Activated T-cell treated with anti-CD3 and anti-CD28 coated beads for 1 hour (primary cell): ENCODE measurements around the gene SFTPD.
A peak's percentile ranks its signal among the peaks of the same experiment; 100 is the strongest.
"Not testable (repeated sequence)": the region's sequence is repeated elsewhere in the genome, so short reads cannot be mapped to it uniquely, and the experiment has no call there.

Experiments
- DNase-seq: peaks from one replicate; pipeline ENCODE4 v3.0.0-alpha.2; 2020; ENCODE audit warnings: low read depth

Gene SFTPD

DNA sequence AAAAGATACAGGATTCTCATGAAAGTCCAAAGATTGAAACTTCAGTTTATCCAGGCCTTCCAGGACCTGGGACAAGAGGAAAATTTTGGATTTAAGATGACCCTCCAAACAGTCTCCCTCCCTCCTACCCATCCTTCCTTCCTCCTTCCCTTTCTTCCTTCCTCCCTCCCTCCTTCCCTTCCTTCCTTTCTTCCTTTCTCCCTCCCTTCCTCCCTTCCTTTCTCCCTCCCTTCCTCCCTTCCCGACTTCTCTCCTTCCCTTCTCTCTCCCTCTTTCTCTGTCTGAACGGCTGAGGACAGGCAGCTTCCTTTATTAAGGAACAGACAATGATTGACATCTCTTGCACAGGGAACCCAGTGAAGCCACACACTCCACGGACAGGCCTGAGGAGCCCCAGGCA, 23.3 kb downstream of the SFTPD start:
- DNase-seq, result no peak

GRCh38 chr10:79923669-79924068, 25.2 kb downstream of the SFTPD start:
- DNase-seq, result no peak

DNA sequence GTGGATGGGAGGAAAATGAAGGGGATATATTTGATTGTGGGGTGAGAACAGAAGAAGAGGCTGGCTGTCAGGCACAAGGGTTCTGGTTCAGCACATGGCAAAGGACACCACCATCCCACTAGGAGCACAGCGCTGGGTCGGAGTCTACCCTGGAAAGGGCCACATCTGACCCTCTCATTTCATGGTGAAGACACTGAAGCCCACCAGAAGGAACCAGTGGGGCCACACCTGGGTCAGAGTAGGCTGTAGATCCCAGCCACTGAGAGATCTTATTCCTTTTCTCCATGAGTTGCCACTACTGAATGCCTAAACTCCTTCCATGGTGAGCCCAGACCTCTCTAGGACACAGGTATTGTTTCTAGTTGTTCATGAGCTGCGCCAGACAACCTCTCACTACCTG, 25.8 kb downstream of the SFTPD start:
- DNase-seq, result no peak

DNA sequence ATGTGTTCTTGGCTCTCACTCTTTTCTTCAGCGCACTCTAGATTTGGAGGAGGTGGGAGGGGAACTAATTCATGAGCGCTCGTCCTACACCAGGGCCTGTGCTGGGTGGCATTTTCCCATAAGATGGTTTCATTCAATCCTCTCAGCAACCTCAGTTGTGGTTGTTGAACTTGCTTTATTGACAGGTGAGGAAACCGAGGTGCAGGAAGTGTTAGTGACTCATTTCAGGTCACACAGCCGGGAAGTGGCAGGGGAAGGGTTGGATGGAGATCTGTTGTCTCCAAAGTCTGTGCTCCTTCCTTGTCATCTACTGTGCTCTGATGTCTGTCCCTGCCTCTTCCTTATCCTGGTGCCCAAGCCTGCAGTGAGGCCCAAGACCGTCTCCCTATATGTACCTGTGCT, 26.9 kb downstream of the SFTPD start:
- not testable (repeated sequence) for DNase-seq

- not testable (repeated sequence) for DNase-seq
Observed at GRCh38 chr10:79915838-79916237, 33.1 kb downstream of the SFTPD start.

- not testable (repeated sequence) for DNase-seq
Observed at GRCh38 chr10:79914512-79914911, 34.4 kb downstream of the SFTPD start.

GRCh38 chr10:79910836-79911235, 38.1 kb downstream of the SFTPD start:
- DNase-seq, result no peak

DNA sequence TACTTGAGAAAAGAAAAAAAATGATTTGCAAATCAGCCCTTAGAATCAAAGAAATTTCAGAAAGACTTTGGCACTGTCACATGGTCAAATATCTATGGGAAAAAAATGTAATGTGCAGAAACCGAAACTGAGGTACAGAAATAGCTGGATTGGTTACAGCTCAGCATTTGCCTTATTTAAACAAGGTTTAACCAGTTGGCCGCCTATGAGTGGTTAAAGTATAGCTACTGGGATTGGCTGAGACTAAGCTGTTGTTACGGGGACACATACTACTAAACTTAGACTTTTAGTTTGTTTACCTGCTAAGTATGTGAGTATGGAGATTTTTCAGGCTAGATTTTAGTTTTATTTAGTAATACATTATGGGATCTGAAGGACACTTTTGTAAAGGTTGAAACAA, 38.6 kb downstream of the SFTPD start:
- no peak for DNase-seq

DNA sequence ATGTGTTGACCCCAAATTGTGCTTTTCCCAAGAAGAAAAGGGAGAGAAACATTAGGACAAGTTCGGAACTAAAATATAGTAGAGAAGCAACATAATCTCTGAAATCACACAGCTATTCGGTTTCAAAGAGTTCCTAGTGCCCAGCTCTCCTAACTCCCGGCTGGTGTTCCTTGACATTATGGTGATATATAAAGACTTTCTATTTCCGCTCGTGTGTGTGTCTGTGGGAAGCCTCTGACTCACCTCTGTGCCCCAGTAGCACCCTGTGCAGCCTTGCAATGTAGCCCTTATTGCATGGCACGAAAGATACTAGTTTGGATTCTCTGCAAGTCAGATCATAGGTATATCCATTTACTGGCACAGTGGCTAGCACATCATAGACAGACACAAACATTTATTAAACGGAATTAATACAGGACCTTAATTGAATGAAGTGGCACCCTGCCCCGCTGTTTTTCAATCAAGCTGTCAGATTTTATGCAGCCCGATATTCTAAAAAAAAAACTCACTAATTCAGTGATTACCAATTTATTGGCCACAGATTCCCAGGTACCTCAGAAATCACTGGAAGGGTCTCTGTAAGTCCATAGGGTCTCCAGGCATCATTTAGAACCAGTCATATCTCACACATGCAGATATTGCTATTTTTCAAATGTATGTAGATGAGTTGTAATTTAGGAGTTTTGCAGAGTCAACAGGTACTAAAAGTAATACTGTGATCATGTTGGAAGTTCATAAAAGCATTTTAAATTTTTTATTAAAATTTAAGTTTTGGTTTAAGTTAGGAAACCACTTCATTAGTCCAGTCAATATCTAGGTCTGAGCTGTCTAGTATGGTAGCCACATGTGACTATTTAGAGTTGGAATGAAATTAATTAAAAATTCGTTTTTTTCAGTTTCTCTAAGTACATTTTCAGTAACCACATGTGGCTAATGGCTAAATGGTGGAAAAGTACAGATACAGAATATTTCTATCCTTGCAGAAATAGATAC, 43.3 kb downstream of the SFTPD start:
- DNase-seq, result no peak

GRCh38 chr10:79904671-79905321, 44.1 kb downstream of the SFTPD start:
- peak; percentile 28 for DNase-seq

DNA sequence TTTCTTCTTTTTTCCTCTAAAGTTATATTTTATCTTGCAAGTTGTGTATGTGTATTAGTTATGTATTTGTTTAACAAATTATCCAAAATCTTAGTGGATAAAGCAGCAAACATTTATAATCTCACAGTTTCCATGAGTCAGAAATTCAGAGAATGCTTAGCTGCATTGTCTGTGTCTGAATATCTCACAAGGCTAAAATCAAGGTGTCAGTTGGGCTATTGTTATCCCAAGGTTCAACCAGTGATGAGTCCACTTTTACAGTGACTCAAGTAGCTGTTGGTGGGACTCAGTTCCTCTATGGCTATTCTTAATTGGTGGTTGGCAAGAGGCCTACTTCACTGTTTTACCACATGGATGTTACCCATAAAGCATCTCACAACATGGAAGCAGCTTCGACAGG, 47.3 kb downstream of the SFTPD start:
- not testable (repeated sequence) for DNase-seq

DNA sequence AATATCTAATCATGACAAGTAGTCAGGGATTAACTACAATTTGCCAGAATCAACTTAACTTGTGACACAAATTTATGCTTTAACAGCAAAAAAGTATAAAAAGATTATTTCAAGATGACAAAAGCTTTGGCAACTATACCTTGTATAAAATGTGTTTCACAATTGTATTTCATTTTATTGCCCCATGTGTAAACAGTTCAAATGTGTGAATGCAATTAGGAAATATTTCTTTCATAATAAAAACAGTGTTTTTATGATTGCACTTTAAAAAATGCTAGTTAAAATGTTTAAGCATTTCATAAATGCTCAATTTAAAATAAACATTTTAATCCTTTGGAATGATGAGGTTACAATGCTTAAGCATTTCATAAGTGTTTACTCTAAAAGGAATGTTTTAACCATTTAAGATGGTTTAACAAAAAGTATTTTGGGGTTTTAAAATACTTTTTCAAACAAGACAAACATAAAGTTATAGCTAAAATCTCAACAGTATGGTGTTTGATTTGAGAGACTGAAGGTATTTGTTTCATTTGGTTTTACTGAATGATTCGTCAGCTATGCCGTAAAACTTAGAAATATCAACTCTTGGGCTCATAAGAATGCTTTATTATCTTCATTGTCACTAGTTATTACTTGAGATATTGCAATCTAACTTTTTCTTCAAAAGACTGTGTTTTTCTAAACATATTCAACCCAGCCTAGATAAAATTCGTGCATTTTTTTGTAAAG, 50.1 kb downstream of the SFTPD start:
- no peak for DNase-seq

DNA sequence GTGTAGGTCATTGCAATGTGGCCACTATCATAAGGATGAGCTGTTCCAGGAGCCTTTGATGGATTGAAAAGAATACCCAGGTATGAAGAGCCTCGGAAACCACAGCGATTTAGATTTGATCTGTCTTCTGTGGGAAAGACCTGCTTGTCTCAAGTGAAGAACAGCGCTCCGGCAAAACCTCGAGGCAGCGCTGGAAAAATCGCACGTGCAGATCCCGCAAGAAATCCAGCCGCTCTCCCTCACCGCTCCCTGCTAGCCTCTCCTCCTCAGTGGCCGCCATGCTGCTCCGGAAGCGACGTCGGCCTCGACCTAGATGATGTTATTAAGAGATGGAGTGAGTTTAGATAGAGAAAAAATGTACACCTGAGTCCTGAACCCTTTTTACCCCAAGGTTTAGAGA, 56.0 kb downstream of the SFTPD start:
- not testable (repeated sequence) for DNase-seq

- no peak for DNase-seq
Observed at GRCh38 chr10:79890469-79890868, 58.4 kb downstream of the SFTPD start.

DNA sequence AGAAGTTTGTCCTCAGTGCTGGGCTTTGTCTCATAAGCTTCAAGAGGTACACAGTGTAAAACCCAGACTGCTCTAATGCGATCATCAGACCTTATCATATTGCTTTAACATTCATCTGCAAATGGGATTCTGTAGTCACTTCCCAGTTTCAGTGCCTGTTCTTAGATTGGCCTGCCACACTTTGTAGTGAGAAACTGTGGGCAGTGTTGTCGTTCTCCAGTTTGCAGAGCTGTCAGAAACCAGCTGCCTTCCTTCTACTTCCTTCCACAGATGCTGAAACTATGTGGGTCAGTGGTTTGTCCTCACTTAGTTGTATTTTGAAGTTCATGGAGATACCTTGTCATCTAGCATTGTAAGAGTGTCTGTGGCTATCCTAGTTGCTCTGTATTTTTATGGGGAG, 59.9 kb downstream of the SFTPD start:
- not testable (repeated sequence) for DNase-seq
